IPS-11a (cell line): ENCODE results near the gene PP2D1.
"Not testable (repeated sequence)": the region's sequence is repeated elsewhere in the genome, so short reads cannot be mapped to it uniquely, and the experiment has no call there.

Experiments used
- H3K4me3 ChIP-seq: one replicate; pipeline ENCODE4 v1.5.1; 2013; ENCODE audit warnings: low read depth, low read length, control low read depth

The PP2D1 gene

DNA sequence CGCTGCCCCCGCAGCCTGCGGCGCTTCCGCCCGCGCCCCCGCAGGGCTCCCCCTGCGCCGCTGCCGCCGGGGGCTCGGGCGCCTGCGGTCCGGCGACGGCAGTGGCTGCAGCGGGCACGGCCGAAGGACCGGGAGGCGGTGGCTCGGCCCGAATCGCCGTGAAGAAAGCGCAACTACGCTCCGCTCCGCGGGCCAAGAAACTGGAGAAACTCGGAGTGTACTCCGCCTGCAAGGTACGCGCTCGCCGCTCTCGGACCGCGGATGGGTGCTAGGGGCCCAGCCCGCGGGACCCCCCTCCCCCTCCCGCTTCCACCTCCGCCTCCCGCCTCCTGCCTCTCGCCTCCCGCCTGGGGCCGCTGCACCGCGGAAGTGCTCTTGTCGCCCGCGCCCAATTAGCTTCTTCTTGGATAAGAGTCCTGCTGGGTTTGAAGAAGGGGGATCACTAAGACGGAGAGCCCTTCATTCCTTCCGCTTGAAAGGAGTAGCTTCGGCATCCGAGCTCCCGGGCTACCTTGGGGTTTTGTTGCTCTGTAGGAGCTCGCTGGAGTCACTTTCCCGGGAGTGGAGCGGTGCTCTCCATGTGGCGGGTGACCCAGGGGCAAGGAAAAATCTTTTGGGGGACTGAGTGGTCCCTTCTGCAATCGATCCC, 28.6 kb upstream of the PP2D1 start:
- peak overlapping the region; percentile 58 for H3K4me3 ChIP-seq

DNA sequence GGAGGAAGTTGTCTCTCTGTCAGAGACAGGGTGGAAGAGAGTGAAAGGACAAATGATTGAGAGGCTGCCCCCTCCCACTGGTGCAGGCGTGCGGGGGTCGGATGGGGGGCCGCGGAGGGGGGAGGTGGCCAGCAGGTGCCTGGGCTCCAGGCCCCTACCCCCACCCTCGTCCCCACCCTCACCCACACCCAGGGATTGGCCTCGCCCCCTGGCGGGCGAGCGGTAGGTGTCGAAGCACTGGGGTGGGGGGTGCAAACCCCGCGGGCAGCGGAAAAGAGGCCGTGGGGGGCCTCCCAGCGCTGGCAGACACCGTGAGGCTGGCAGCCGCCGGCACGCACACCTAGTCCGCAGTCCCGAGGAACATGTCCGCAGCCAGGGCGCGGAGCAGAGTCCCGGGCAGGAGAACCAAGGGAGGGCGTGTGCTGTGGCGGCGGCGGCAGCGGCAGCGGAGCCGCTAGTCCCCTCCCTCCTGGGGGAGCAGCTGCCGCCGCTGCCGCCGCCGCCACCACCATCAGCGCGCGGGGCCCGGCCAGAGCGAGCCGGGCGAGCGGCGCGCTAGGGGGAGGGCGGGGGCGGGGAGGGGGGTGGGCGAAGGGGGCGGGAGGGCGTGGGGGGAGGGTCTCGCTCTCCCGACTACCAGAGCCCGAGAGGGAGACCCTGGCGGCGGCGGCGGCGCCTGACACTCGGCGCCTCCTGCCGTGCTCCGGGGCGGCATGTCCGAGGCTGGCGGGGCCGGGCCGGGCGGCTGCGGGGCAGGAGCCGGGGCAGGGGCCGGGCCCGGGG, 27.9 kb upstream of the PP2D1 start, which contains the start of gene KAT2B:
Gene KAT2B, plus strand, starts transcription at position 682 of the 783 bp plus-strand sequence. Its CDS starts 32 bp downstream, at position 714.
- H3K4me3 ChIP-seq: peak within 1 kb of the TSS; percentile 58

DNA sequence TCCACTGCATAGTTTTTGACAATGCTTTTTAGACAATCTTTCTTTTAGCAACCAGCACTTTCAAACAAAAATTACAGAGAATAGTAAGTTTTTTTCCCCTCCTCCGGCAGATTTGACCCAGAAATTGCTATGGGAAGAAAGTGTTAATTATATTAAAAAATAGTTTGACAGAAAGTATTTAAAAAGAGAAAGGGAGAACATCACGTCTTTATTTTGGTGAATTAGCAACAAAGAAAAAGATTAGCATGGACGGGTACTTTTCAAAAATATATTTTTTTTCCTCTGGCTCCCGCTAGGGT, 27.4 kb upstream of the PP2D1 start:
- peak overlapping the region; percentile 56 for H3K4me3 ChIP-seq

DNA sequence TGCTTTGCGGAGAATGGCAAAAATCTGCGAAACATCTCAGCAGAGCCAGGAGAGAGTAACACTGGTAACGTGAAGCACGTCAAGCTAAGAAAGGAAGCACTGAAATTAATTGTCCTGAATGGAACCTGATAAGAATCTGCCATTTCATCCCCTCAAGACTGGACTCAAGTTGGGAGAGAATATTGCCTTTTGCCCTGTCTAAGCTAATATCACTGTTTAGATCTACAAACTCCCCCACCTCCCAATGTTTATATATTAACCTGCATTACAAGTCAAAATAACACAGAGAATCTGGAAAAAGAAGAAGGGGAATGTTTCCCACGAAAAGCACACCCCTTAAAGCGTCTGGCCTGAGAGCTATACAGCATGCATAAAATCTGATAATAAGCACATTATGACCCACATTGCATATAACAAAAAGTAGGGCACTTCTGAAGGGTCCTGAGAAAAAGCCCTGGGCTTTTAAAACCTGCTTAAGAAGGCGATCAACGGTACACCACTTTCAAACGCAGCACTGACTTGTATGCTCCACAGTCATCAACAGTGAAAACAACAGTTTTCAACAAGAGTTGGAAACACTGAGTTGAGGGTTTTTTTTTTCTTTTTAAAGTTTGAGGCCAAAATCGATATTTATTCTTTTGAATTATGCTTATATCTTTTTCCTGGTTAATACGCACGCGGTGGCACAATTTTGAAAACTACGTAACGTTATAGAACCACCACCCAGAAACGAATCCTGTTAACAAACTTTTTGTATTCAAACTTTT, 26.8 kb upstream of the PP2D1 start:
- H3K4me3 ChIP-seq: peak overlapping the region; percentile 56

DNA sequence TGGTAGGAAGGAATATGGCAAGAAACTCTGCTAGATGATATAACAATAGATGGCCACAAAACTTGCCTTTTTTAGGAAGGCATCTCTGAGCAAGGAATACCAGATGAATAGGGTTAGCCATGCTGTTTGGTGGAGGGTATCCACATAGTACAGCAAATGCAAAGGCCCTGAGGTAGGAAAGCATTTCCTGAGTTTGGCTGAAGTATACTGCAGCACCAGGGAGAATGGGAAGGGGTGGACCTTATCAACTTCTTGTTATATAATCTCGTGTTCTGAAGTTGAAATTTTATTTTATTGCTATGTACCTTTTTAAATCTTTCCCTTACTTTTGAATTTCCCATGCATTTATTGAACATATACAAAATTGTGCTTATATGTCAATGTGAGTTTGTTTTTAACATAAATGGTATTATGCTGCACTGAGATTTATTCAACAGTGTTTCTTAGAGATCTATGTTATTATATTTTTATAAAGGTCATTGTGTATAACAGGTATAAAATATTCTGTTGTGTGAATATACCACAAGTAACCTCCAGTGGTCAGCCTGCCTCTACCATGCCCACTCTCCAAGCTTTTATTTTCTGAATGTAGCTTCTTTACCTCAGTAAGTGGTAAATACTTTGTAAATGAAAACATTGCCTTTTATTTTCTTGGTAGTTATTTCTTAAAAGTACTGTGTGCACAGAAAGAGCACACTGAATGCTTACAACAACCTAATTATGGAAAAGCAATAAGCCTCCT, 25.4 kb upstream of the PP2D1 start:
- no peak overlapping the region for H3K4me3 ChIP-seq

DNA sequence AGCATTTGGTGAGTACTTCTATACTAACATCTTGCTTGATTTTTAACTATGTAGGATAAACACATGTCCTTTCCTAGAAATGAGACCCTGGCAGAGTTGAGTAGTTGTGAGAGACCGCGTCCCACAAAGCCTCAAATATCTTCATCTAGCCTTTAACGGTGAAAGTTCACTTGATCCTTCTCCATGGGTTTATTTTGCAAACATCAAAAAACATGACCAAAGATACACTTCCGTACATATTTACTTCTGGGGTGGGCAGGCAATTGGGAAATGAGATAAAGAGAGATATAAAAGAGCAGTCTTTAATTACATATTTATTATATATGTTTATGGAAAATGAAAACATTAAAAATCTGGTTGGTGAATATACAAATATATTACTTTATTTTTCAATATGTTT, 23.0 kb upstream of the PP2D1 start:
- no peak overlapping the region for H3K4me3 ChIP-seq

DNA sequence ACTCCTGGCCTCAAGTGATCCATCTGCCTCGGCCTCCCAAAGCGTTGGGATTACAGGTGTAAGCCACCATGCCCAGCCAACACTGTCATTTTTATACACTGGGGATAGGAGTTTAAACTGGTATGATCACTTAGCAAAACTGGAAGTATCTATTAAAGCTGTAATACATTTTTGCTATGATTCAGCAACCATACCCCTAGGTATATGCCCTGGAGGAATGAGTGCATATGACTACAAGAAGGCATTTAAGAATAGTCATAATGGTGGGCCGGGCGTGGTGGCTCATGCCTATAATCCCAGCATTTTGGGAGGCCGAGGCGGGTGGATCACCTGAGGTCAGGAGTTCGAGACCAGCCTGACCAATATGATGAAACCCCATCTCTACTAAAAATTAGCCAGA, 19.9 kb upstream of the PP2D1 start:
- H3K4me3 ChIP-seq: not testable (repeated sequence)

DNA sequence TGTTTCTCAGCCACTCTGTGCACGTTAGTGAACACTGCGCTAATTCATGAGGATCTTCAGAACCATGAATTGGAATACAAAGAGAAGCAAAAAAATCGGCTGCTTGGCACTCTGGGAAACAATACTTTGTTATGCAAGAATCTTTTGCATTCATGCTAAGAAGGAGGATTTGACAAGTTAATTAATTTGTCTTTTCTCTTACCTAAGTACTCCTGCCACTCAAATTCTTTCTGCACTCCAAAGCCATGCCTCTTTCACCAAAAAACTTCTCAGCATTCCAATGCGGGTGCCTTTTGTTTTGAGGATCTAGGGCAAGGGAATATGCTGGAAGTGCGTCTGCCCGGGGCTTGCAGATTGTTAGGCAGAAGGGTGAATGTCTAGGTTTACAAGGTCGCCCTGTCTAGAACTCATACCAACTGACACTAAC, 16.9 kb upstream of the PP2D1 start:
- H3K4me3 ChIP-seq: no peak overlapping the region

DNA sequence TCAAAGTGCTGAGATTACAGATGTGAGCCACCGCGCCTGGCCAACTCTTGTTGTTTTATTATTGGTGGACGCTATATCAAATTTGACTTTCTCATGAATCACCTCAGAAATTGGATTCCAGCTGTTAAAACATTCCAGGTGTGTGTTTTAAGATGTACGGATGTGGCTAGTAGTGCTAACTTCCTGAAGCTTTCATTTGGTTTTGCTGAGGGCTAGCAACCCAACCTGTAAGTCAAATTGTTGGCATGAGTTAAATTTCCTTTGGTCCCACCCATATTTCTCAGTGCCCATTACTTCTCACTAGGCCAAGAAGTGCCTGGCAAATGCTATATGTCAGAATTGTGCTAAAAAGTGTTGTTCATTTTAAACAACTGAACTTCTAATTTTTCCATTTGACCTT, 15.1 kb upstream of the PP2D1 start:
- H3K4me3 ChIP-seq: no peak overlapping the region

DNA sequence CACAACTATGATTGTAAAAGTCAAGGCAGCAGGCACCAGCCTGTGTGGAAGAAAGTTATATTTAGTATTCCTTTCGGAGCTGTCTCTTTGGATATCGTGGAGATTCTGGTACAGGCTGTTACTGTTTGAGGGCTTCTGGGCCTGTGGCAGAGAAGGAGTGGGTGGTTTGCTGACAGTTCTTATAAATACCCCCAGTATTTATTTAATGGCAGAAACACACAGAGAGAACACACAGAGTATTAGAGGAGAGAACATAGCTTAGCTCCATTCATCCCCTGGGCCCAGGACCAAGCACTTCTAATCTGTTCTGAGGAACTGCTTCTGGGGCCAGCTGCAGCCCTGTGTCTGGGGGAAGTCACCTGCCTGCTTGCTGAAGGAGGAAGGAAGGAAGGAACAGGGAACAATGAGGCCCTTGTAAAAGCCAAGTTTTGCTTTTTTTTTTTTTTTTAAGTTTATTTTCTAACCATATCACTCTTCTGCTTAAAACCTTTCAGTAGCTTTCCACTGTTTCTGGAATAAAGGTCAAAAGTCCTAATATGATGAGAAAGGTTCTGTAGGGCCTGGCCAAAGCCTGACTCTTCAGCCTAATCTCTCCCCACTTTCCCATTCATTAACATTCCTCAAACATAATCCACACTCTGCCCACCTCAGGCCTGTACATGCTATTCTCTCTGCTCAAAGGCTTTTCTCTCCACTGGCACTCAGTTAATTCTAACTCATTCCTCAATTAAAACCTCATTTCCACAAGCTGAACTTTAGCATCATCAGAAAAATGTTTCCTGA, 11.8 kb upstream of the PP2D1 start:
- H3K4me3 ChIP-seq: no peak overlapping the region

DNA sequence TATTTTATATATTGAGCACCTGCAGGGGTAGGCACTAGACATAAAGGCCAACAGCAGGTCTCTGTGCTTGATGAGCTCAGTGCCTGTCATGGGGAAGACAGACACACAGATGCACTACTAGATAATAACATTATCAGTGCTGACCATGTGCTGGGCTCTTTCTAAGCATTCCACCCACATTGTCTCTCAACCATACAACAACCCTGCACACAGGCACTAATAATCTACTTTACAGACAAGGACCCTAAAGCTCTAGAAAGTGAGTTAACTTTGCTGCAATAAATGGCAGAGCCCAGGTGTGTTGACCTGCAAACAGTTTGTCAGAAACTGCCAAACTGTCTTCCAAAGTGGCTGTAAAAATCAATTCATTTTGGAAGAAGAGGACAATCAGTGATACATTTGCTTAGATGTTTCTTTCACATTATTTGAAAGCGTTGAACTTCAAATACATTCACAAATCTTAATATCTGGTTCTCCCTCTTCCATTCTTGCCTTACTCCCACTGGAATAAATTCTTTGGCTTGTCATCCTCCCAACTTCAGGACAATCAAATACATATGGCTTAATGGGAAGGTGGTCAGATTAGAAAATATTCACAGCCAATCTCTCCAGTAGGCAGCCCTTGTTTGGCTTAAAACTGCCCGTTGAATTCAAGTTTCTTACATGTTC, 11.0 kb upstream of the PP2D1 start:
- no peak overlapping the region for H3K4me3 ChIP-seq

DNA sequence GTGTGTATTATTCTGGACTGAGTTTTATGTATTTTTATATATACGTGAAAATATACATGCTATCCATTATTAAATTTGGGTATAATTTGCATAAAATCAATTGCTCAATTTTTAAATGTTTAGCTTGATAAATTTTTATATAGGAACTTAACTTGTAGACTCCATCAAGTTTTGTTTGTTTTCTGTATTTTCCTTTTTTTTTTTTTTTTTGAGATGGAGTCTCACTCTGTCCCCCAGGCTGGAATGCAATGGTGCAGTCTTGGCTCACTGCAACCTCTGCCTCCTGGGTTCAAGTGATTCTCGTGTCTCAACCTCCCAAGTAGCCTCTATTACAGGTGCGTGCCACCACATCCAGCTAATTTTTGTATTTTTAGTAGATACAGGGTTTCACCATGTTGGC, 4.0 kb upstream of the PP2D1 start:
- H3K4me3 ChIP-seq: not testable (repeated sequence)

DNA sequence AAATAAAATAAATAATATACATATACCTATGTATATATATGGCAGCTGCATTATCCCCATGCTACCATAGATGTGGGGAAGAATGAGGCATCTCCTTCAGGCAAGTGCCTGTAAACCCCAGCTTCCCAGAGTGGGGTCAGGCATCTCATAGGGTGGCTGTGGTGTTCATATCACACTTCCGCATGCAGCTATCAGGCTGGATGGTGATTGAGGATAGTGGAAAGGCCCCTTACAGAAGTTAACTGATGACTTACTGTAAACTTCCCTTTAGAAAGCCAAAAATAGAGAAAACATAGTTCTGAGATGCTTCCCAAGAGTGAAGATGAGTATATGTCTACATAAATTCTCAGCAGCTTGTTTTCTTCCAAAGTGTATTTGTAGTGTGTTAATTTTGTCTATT, 3.5 kb upstream of the PP2D1 start:
- no peak overlapping the region for H3K4me3 ChIP-seq

DNA sequence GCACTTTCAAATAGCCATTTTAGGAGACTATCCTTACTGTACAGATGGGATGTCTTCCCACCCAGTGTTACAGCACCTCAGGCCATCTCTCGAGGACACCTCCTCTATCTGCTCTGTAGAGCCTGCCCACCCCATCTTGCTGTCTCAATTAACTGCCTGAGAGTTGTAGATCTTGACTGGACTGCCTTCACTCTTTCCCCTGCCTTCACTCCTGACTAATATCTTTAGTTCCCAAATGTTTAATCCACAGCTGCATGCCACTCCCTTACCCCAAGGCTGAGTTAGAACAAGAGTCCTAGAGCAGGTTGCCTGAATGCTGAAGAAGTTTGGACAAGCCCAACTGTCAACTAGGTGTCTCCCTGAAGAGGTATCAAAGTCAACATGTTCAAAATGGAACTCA, 1.3 kb upstream of the PP2D1 start:
- no peak overlapping the region for H3K4me3 ChIP-seq

DNA sequence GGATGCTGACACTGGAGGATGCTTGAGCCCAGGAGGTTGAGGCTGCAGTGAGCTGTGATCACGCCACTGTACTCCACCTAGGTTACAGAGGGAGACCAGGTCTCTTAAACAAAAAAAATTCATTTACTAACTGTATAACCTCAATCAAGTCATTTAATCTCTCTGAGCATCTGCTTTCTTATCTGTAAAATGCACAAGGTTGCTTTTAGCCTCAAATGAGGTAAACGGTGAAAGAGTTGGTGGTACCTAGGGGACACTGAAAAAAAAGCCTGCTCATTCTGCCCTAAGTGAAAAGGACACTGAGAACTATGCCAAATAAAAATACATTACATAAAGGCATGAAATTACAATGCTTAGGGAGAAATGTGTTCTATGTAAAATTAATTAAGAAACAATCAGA, 3.4 kb downstream of the PP2D1 start:
- H3K4me3 ChIP-seq: no peak overlapping the region

DNA sequence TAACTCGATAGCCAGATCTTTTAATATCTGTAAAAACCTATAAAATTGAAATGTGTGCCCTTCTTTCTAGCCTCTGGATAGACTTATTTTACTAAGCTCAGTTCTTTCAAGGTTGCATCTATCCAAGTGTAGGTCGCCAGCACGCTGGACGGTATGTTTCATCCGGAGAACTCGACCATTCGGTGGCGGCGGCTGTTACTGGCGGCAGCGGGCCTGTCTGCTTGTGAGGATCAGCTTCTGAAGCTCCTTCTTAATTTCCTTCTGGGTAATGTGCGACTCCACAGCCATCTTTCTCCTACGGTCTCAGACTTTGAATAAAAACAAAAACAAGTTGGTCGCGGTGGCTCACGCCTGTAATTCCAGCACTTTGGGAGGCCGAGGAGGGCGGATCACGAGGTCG, 4.1 kb downstream of the PP2D1 start:
- no peak overlapping the region for H3K4me3 ChIP-seq

DNA sequence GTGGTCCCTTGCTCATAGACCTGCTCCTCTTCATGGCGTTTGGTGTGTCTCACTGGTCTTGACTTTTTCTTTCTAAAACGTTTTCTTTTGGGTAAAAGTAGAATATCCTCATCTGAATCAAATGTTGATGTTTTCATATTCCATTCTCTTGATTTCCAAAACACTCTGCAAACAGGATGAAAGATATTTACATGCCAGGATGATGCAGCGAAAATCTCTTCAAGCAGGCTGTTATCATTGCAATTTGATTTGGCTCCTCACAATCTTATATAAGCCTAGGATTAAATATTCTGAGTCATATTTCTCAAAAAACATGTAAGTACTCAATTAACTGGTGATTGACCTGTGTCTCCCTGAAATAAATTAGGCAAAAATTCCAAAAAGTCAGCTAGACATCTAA, 10.1 kb downstream of the PP2D1 start:
- H3K4me3 ChIP-seq: no peak overlapping the region

DNA sequence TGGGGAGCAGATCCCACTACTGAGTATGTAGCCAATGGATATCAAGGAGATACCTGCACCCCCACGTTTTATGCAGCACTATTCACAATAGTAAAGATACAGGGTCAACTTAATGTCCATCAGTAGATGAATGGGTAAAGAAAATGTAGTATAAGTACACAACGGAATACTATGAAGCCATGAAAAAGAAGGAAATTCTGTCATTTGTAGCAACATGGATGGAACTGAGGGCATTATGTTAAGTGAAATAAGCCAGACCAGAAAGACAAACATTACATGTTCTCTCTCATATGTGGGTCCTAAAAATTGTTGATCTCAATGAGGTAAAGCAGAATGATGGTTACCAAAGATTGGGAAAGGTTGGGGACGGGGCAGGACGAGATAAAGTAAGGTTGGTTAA, 14.6 kb downstream of the PP2D1 start:
- no peak overlapping the region for H3K4me3 ChIP-seq

DNA sequence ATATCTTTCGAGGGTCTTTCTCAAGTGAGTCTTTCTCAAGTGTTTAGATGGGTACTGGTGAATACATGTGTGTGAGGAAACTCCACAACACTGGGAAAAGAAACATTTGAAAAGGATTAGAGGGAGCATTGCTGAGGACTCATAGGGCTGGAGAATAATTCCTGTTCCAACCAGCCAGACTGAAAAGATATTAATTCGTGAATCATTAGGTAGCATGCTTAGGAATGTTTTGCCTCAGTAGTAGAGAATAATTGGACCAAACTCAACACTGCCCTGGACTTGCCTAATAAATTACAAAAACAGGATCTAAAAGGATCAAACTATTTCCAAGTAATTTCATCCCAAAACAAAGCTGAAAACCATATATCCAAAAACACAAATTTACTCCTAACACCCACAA, 17.3 kb downstream of the PP2D1 start:
- no peak overlapping the region for H3K4me3 ChIP-seq

DNA sequence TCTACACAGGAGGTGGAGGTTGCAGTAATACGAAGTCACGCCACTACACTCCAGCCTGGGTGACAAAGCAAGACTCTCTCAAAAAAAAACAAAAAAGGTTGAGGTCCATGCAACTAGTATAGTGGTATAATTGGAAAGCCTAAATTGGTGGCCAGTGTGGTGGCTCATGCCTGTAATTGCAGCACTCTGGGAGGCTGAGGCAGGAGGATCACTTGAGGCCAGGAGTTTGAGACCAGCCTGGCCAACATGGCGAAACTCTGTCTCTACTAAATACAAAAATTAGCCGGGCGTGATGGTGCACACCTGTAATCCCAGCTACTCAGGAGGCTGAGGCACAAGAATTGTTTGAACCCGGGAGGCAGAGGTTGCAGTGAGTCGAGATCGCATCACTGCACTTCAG, 23.2 kb downstream of the PP2D1 start:
- H3K4me3 ChIP-seq: not testable (repeated sequence)
